Measurements from ENCODE around the gene MCTP1. TPM values are rescaled to one million over a fixed set of nuclear protein-coding genes. Genes with fewer than 3 reads are reported as not detected.

The MCTP1 gene
- total and polyA plus RNA-seq, 2 of the 13 experiments (the other 11 are each of a cell fraction or from before 2014, with no cell fraction given): 0.15 to 0.48 TPM

GRCh38 chr5:94715768-94716167, 569.1 kb downstream of the MCTP1 start:
- no peak overlapping the region for H3K9ac ChIP-seq (ENCODE audit: insufficient read depth, low read depth, low read length)
- H3K27me3 ChIP-seq (ENCODE audit: control insufficient read depth in 1 of 2, insufficient read depth in 2 of 2, low read length in 2 of 2): no peaks in the 10 kb centered on the region
- ChIA-PET CTCF (ENCODE audit: low intra/inter-chr PET ratio, low total read pairs) (no interaction called here), POLR2A (no interaction called here)
- peaks cover 0 to 1% of the 10 kb centered on the region in 2 experiments; a peak in 3 of 5 replicates for H3K36me3 ChIP-seq (replicated peaks in 1 of 2; ENCODE audit: control insufficient read depth in 1 of 2, insufficient read depth in 2 of 2, low read length in 2 of 2)
- TF ChIP-seq ZNF260 (CRISPR knock-in tag; IDR thresholded peaks at IDR 0.05; ENCODE audit: borderline replicate concordance, low read depth) (no peak), EED (CRISPR knock-in tag; IDR thresholded peaks at IDR 0.05) (no peak), ZNF256 (CRISPR knock-in tag; conservative IDR thresholded peaks at IDR 0.05) (no peak)
- TF ChIP-seq, protein P1, sequence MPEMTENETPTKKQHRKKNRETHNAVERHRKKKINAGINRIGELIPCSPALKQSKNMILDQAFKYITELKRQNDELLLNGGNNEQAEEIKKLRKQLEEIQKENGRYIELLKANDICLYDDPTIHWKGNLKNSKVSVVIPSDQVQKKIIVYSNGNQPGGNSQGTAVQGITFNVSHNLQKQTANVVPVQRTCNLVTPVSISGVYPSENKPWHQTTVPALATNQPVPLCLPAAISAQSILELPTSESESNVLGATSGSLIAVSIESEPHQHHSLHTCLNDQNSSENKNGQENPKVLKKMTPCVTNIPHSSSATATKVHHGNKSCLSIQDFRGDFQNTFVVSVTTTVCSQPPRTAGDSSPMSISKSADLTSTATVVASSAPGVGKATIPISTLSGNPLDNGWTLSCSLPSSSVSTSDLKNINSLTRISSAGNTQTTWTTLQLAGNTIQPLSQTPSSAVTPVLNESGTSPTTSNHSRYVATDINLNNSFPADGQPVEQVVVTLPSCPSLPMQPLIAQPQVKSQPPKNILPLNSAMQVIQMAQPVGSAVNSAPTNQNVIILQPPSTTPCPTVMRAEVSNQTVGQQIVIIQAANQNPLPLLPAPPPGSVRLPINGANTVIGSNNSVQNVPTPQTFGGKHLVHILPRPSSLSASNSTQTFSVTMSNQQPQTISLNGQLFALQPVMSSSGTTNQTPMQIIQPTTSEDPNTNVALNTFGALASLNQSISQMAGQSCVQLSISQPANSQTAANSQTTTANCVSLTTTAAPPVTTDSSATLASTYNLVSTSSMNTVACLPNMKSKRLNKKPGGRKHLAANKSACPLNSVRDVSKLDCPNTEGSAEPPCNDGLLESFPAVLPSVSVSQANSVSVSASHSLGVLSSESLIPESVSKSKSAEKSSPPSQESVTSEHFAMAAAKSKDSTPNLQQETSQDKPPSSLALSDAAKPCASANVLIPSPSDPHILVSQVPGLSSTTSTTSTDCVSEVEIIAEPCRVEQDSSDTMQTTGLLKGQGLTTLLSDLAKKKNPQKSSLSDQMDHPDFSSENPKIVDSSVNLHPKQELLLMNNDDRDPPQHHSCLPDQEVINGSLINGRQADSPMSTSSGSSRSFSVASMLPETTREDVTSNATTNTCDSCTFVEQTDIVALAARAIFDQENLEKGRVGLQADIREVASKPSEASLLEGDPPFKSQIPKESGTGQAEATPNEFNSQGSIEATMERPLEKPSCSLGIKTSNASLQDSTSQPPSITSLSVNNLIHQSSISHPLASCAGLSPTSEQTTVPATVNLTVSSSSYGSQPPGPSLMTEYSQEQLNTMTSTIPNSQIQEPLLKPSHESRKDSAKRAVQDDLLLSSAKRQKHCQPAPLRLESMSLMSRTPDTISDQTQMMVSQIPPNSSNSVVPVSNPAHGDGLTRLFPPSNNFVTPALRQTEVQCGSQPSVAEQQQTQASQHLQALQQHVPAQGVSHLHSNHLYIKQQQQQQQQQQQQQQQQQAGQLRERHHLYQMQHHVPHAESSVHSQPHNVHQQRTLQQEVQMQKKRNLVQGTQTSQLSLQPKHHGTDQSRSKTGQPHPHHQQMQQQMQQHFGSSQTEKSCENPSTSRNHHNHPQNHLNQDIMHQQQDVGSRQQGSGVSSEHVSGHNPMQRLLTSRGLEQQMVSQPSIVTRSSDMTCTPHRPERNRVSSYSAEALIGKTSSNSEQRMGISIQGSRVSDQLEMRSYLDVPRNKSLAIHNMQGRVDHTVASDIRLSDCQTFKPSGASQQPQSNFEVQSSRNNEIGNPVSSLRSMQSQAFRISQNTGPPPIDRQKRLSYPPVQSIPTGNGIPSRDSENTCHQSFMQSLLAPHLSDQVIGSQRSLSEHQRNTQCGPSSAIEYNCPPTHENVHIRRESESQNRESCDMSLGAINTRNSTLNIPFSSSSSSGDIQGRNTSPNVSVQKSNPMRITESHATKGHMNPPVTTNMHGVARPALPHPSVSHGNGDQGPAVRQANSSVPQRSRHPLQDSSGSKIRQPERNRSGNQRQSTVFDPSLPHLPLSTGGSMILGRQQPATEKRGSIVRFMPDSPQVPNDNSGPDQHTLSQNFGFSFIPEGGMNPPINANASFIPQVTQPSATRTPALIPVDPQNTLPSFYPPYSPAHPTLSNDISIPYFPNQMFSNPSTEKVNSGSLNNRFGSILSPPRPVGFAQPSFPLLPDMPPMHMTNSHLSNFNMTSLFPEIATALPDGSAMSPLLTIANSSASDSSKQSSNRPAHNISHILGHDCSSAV (CRISPR knock-in tag; IDR thresholded peaks at IDR 0.05; ENCODE audit: borderline replicate concordance): no peak
- no peak for DNase-seq (ENCODE audit: low spot score)
- intact Hi-C loops (cut with micrococcal nuclease; ENCODE audit: unreplicated experiment): no loop called here
- BruUV-seq (replicated peaks): no TSS peak
- no peaks in the 10 kb centered on the region for H3K9me3 ChIP-seq (ENCODE audit: low read length)
- in situ Hi-C loops (cut with HindIII; ENCODE audit: extremely low pct_ligation_motif_present, low pct_unique_long_range_greater_than_20kb): no loop called here
- no peaks in the 10 kb centered on the region for H3K4me1 ChIP-seq (ENCODE audit: insufficient read depth, low read length)
- no peak for ATAC-seq
- H3K27ac ChIP-seq (ENCODE audit: extremely low read length, insufficient read depth, low read length): no peak overlapping the region
- no peaks in the 10 kb centered on the region for H3K79me2 ChIP-seq (ENCODE audit: insufficient read depth, low read length)
- H4K20me1 ChIP-seq (ENCODE audit: insufficient read depth, low read length): no peaks in the 10 kb centered on the region
- no peak overlapping the region for H3K4me2 ChIP-seq (ENCODE audit: low read depth, low read length)
- H2AFZ ChIP-seq (ENCODE audit: low read length): no peak overlapping the region
- no peak for FAIRE-seq
- 74% methylated on average over 3 of the region's 3 CpGs for WGBS (ENCODE audit: low lambda C conversion rate)
- no peak overlapping the region for H3K4me3 ChIP-seq (replicated peaks in 1 of 3; ENCODE audit: insufficient read depth in 1 of 3, low read depth in 2 of 3, low read length in 3 of 3)
